HuH-7 (cell line): ENCODE results near the gene CCDC27.

Experiments
- DNase-seq: peaks from one replicate; pipeline ENCODE4 v3.0.0; 2011; ENCODE audit warnings: low spot score

The CCDC27 gene

GRCh38 chr1:3718764-3719163, 33.5 kb upstream of the CCDC27 start:
- DNase-seq, result no peak

GRCh38 chr1:3721955-3722465, 30.2 kb upstream of the CCDC27 start:
- no peak for DNase-seq

- no peak for DNase-seq
These were observed 29.4 kb upstream of the CCDC27 start for GRCh38 chr1:3722846-3723245.

- DNase-seq, result peak; percentile 91
These were observed 27.7 kb upstream of the CCDC27 start for GRCh38 chr1:3724416-3725030.

GRCh38 chr1:3725366-3725765, 26.9 kb upstream of the CCDC27 start:
- no peak for DNase-seq

GRCh38 chr1:3727042-3727824, 25.0 kb upstream of the CCDC27 start:
- peak; percentile 92 for DNase-seq

- DNase-seq, result no peak
These were observed 24.1 kb upstream of the CCDC27 start for GRCh38 chr1:3727825-3728776.

GRCh38 chr1:3729594-3730542, 22.4 kb upstream of the CCDC27 start:
- DNase-seq, result no peak

GRCh38 chr1:3730543-3731247, 21.6 kb upstream of the CCDC27 start:
- DNase-seq, result no peak

GRCh38 chr1:3731583-3732433, 20.4 kb upstream of the CCDC27 start:
- DNase-seq, result no peak

- DNase-seq, result no peak
These were observed 19.7 kb upstream of the CCDC27 start for GRCh38 chr1:3732434-3733093.

- no peak for DNase-seq
These were observed 19.0 kb upstream of the CCDC27 start for GRCh38 chr1:3733094-3733882.

- DNase-seq, result no peak
These were observed 18.2 kb upstream of the CCDC27 start for GRCh38 chr1:3733883-3734589.

- no peak for DNase-seq
These were observed 17.6 kb upstream of the CCDC27 start for GRCh38 chr1:3734602-3735001.

GRCh38 chr1:3735027-3735681, 17.1 kb upstream of the CCDC27 start:
- no peak for DNase-seq

- DNase-seq, result no peak
These were observed 16.6 kb upstream of the CCDC27 start for GRCh38 chr1:3735688-3736087.

- DNase-seq, result no peak
These were observed 16.1 kb upstream of the CCDC27 start for GRCh38 chr1:3736131-3736561.
